GM12892 (cell line): ENCODE results near the gene EHBP1.

Experiments used
- POLR2AphosphoS5 ChIP-seq: IDR thresholded peaks from 2 replicates; pipeline ENCODE4 v1.6.1; 2011; ENCODE audit warnings: low read depth, low read length, control low read depth
- TAF1 ChIP-seq: IDR thresholded peaks from 2 replicates; pipeline ENCODE4 v1.6.1; 2011; ENCODE audit warnings: low read depth, mild to moderate bottlenecking, control low read depth, low read length, borderline replicate concordance

GRCh38 chr2:63066838-63067237 lies 361.3 kb downstream of the EHBP1 start:
- TF ChIP-seq POLR2AphosphoS5 = no peak
- no peak for TF ChIP-seq TAF1
